WERI-Rb-1 (cell line): ENCODE results near the gene CACNG5.

Experiments
- DNase-seq: peaks from one replicate; pipeline ENCODE4 v3.0.0-alpha.2; 2020
- H3K27ac ChIP-seq: fragments of 250-450 bp; sonication (Bioruptor Pico); 2 replicates; pipeline ENCODE4 v1.5.1; 2020; ENCODE audit warnings: mild to moderate bottlenecking, moderate library complexity
- H3K27me3 ChIP-seq: fragments of 250-450 bp; sonication (Bioruptor Pico); 2 replicates; pipeline ENCODE4 v1.5.1; 2021; ENCODE audit warnings: mild to moderate bottlenecking, low read depth, moderate library complexity; ENCODE audit not compliant: insufficient read depth, severe bottlenecking
- H3K36me3 ChIP-seq: fragments of 250-450 bp; sonication (Bioruptor Pico); 2 replicates; pipeline ENCODE4 v1.5.1; 2020; ENCODE audit warnings: mild to moderate bottlenecking, moderate library complexity
- H3K4me3 ChIP-seq: 2 replicates; pipeline ENCODE4 v1.5.1; 2011; ENCODE audit warnings: low read depth, mild to moderate bottlenecking, control low read depth, low read length
- H3K9me3 ChIP-seq: fragments of 250-450 bp; sonication (Bioruptor Pico); 2 replicates; pipeline ENCODE4 v1.5.1; 2021; ENCODE audit warnings: mild to moderate bottlenecking, moderate library complexity; ENCODE audit not compliant: severe bottlenecking
- CTCF ChIP-seq: IDR thresholded peaks from 2 replicates; pipeline ENCODE4 v1.5.1; 2011; ENCODE audit warnings: low read depth, mild to moderate bottlenecking, control low read depth, inconsistent platforms, low read length

The CACNG5 gene

GRCh38 chr17:66849032-66849655, 14.2 kb downstream of the CACNG5 start:
- peaks cover 10% of the 10 kb centered on the region for H3K9me3 ChIP-seq

GRCh38 chr17:66849851-66850580, 15.1 kb downstream of the CACNG5 start:
- Histone ChIP-seq H3K4me3 (no peak overlapping the region), H3K27me3 (no peaks in the 10 kb centered on the region), H3K27ac (no peak overlapping the region), H3K9me3 (peaks cover 19% of the 10 kb centered on the region), H3K36me3 (peaks cover 21% of the 10 kb centered on the region)
- no peak for DNase-seq
- no peak for TF ChIP-seq CTCF

More at GRCh38 chr17:66849032-66849655, 14.2 kb downstream of the CACNG5 start:
- Histone ChIP-seq H3K36me3 (peaks cover 20% of the 10 kb centered on the region), H3K27ac (no peak overlapping the region), H3K27me3 (no peaks in the 10 kb centered on the region), H3K4me3 (no peak overlapping the region)
- no peak for TF ChIP-seq CTCF
- no peak for DNase-seq

GRCh38 chr17:66850692-66851091, 15.8 kb downstream of the CACNG5 start:
- no peak overlapping the region for H3K4me3 ChIP-seq
- no peak overlapping the region for H3K27ac ChIP-seq
- H3K27me3 ChIP-seq = no peaks in the 10 kb centered on the region
- peaks cover 25% of the 10 kb centered on the region for H3K36me3 ChIP-seq
- DNase-seq = no peak
- TF ChIP-seq CTCF = no peak
- H3K9me3 ChIP-seq = peaks cover 21% of the 10 kb centered on the region

- no peaks in the 10 kb centered on the region for H3K27me3 ChIP-seq
- peak; percentile 49 for TF ChIP-seq CTCF
- DNase-seq = peak; percentile 47
Observed at GRCh38 chr17:66855204-66855603, 20.3 kb downstream of the CACNG5 start.

GRCh38 chr17:66858226-66859083, 23.5 kb downstream of the CACNG5 start:
- Histone ChIP-seq H3K27me3 (no peaks in the 10 kb centered on the region), H3K36me3 (peaks cover 8% of the 10 kb centered on the region), H3K27ac (no peak overlapping the region), H3K4me3 (no peak overlapping the region), H3K9me3 (peaks cover 13% of the 10 kb centered on the region)
- no peak for TF ChIP-seq CTCF
- DNase-seq = no peak

More at GRCh38 chr17:66855204-66855603, 20.3 kb downstream of the CACNG5 start:
- peaks cover 8% of the 10 kb centered on the region for H3K36me3 ChIP-seq
- H3K9me3 ChIP-seq = peaks cover 11% of the 10 kb centered on the region
- H3K4me3 ChIP-seq = no peak overlapping the region
- no peak overlapping the region for H3K27ac ChIP-seq
